Ishikawa (cell line): Measurements from ENCODE around the gene MAB21L2.

Source experiments
- CEBPB ChIP-seq: IDR thresholded peaks from 2 replicates; pipeline ENCODE4 v1.6.1; 2012
- EP300 ChIP-seq: IDR thresholded peaks from 2 replicates; pipeline ENCODE4 v1.6.1; 2012; ENCODE audit warnings: borderline replicate concordance
- NFIC ChIP-seq: IDR thresholded peaks from 2 replicates; pipeline ENCODE4 v1.6.1; 2012
- TAF1 ChIP-seq: IDR thresholded peaks from 2 replicates; pipeline ENCODE4 v1.6.1; 2012; ENCODE audit warnings: low read depth, mild to moderate bottlenecking
- TCF12 ChIP-seq: IDR thresholded peaks from 2 replicates; pipeline ENCODE4 v1.6.1; 2012; ENCODE audit warnings: low read depth
- USF1 ChIP-seq: IDR thresholded peaks from 2 replicates; pipeline ENCODE4 v1.6.1; 2012
- YY1 ChIP-seq: IDR thresholded peaks from 2 replicates; pipeline ENCODE4 v1.6.1; 2012; ENCODE audit warnings: low read depth
- TF ChIP-seq, protein P1 (sequence below): IDR thresholded peaks from 2 replicates; pipeline ENCODE4 v1.6.1; 2012; ENCODE audit warnings: low read depth, mild to moderate bottlenecking

GRCh38 chr4:150573534-150573933, 8.4 kb upstream of the MAB21L2 start:
- TF ChIP-seq TAF1 (no peak), NFIC (no peak), TCF12 (no peak), YY1 (no peak), EP300 (no peak), CEBPB (no peak), USF1 (no peak)
- TF ChIP-seq, protein P1, sequence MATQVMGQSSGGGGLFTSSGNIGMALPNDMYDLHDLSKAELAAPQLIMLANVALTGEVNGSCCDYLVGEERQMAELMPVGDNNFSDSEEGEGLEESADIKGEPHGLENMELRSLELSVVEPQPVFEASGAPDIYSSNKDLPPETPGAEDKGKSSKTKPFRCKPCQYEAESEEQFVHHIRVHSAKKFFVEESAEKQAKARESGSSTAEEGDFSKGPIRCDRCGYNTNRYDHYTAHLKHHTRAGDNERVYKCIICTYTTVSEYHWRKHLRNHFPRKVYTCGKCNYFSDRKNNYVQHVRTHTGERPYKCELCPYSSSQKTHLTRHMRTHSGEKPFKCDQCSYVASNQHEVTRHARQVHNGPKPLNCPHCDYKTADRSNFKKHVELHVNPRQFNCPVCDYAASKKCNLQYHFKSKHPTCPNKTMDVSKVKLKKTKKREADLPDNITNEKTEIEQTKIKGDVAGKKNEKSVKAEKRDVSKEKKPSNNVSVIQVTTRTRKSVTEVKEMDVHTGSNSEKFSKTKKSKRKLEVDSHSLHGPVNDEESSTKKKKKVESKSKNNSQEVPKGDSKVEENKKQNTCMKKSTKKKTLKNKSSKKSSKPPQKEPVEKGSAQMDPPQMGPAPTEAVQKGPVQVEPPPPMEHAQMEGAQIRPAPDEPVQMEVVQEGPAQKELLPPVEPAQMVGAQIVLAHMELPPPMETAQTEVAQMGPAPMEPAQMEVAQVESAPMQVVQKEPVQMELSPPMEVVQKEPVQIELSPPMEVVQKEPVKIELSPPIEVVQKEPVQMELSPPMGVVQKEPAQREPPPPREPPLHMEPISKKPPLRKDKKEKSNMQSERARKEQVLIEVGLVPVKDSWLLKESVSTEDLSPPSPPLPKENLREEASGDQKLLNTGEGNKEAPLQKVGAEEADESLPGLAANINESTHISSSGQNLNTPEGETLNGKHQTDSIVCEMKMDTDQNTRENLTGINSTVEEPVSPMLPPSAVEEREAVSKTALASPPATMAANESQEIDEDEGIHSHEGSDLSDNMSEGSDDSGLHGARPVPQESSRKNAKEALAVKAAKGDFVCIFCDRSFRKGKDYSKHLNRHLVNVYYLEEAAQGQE, result no peak
